Measurements from ENCODE around the gene RPS6KA5.

DNA sequence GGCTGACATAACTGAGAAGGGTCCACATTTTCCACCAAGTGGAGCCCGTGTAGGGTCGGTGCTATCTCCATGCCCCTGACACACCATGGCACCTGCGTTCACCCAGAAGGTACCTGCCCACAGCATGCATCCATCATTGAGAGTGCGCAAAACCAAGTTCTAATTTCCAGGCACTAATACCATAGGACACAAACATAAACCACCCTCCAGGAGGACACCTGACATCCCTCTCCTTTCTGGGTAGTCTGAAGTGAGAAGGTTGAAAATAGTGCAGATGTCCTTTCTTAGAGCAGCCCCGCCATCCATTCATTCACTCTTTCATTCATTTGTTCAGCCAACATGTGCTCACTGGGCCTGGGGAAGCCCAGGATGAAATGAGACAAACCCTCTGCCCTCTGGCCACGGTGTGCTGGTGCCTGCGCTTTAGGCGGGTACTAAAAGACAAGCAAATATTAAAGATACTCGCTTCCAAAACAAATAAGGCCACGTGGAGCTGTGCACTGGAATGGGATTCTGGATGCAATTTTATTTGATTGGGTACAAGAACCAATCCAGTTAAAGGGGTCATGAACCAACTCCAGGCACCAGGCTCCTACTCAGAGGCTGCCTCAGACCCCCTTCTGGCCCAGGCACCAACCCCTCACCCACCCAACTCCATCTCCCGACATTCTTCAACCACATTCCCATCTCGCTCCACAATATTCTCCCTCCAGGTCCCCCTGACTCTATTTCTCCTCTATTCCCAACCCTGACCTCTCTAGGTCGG is 245.5 kb downstream of the RPS6KA5 start:
- TF ChIP-seq, protein P1, sequence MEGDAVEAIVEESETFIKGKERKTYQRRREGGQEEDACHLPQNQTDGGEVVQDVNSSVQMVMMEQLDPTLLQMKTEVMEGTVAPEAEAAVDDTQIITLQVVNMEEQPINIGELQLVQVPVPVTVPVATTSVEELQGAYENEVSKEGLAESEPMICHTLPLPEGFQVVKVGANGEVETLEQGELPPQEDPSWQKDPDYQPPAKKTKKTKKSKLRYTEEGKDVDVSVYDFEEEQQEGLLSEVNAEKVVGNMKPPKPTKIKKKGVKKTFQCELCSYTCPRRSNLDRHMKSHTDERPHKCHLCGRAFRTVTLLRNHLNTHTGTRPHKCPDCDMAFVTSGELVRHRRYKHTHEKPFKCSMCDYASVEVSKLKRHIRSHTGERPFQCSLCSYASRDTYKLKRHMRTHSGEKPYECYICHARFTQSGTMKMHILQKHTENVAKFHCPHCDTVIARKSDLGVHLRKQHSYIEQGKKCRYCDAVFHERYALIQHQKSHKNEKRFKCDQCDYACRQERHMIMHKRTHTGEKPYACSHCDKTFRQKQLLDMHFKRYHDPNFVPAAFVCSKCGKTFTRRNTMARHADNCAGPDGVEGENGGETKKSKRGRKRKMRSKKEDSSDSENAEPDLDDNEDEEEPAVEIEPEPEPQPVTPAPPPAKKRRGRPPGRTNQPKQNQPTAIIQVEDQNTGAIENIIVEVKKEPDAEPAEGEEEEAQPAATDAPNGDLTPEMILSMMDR (conservative IDR thresholded peaks at IDR 0.05 in 1 of 2, IDR thresholded peaks at IDR 0.05 in 1 of 2; ENCODE audit: low read depth in 1 of 2, low read length in 2 of 2): no peak
- no peak for TF ChIP-seq EZH2 (IDR thresholded peaks at IDR 0.05; ENCODE audit: low read length, missing control alignments)
